RCC 7860 (cell line): ENCODE results near the gene TRAF1.
A peak's percentile ranks its signal among the peaks of the same experiment; 100 is the strongest.

Experiments
- DNase-seq: peaks from one replicate; pipeline ENCODE4 v3.0.0-alpha.2; 2015; ENCODE audit warnings: low spot score
- FAIRE-seq: peaks from 2 replicates; lab custom pipeline; 2012; peaks lifted over from hg19 to GRCh38; lab: Jason Lieb, UNC

Gene TRAF1

GRCh38 chr9:120941046-120941770 lies 14.6 kb upstream of the TRAF1 start:
- FAIRE-seq (no peak), DNase-seq (no peak)

GRCh38 chr9:120940573-120940972 lies 14.0 kb upstream of the TRAF1 start:
- no peak for DNase-seq
- no peak for FAIRE-seq

- DNase-seq (no peak), FAIRE-seq (no peak)
These were observed 12.3 kb upstream of the TRAF1 start for GRCh38 chr9:120938851-120939250.

DNA sequence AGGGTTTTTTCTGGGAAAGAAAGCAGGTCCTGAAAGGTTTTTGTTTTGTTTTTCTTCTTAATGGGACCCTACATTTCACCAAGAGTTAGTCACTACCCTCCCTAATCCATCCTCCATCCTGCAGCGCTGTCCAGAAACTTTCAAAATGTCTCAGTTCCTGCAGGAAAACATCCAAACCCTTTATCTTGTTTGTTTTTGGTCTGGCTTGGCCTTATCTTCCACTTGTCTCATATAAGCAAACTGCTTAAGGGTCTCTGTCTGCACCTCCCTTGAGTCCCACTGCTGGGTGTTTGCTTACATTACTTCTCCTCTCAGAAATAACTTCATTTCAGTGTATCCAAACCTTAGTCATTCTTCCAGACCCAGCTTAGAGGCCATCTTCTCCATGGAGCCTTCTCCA lies 11.0 kb upstream of the TRAF1 start:
- FAIRE-seq (no peak), DNase-seq (no peak)

DNA sequence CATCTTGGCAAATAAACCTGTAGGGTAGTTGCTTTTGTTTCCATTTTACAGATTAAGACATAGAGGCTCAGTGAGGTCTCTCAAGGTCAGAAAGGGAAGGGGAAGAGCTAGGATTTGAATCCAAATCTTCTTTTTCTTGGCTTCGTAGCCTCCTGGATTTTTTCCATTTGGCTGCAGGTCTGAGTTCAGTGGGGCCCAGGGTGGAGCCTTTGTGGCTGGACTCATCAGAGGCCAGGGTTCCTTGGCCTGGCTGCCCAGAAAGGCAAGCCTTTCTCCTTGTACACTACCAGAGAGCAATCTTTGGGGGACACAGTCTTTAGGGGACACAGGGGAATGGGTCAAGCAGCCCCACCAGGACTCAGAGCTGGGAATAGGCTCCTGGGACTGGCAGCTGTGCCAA lies 10.5 kb upstream of the TRAF1 start:
- no peak for DNase-seq
- no peak for FAIRE-seq

DNA sequence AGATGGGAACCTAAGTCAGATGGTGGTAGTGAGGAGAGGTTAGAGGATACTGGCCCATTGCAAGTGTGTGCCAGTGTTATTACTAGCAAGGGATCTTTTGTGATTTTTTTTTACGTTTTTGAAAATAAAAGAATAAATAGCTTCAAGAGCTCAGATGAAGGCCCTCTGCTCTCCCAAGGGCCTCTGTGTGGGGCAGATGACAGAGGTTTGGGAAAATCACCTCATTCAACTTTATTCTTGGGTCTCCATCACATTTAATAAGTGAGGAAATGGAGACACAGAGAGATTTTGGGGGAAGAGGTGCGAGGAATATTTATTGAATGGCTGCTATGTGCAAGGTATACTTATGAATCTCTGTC lies 10.1 kb upstream of the TRAF1 start:
- DNase-seq: no peak

DNA sequence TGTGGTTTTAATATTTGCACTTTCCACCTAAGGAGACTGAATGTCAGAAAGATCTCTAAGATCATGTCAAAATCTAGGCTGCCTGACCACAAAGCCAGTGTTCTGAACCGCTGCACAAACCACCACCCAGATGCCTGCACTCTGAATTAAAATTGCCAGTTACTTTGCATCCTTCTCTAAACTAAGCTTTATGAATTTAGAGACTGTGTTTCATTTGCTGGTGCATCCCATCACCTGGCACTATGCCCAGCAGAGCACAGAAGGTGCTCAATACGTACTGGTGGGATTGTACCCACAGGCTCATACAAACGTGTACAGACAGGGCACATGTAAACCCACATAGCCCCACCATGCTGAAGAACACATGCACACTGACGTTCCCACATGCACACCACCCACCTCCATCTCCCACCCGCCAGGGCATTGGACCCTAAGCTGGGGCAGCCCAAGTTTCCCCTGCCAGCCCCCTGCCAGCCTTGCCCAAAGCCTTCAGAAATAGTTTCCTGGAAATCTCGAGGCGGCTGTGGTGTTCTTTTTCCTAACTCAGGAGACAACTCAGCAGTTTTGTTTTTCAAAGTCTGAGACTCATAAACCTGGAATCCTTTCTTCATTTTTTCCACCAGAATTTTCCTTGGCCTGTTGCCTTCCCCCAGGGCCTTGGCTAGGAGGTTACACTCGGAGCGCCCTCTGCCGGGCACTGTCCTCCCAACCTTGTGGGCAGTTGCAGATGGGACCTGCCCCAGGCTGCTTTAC lies 9.6 kb upstream of the TRAF1 start:
- peak; percentile 82 for DNase-seq
- FAIRE-seq: peak; percentile 77

More for the DNA sequence above, 10.1 kb upstream of the TRAF1 start:
- no peak for FAIRE-seq

- FAIRE-seq: peak; percentile 77
These were observed 8.8 kb upstream of the TRAF1 start for GRCh38 chr9:120935383-120935857.

GRCh38 chr9:120934281-120934680 lies 7.7 kb upstream of the TRAF1 start:
- FAIRE-seq (no peak), DNase-seq (no peak)

More at GRCh38 chr9:120935383-120935857, 8.8 kb upstream of the TRAF1 start:
- peak; percentile 85 for DNase-seq

DNA sequence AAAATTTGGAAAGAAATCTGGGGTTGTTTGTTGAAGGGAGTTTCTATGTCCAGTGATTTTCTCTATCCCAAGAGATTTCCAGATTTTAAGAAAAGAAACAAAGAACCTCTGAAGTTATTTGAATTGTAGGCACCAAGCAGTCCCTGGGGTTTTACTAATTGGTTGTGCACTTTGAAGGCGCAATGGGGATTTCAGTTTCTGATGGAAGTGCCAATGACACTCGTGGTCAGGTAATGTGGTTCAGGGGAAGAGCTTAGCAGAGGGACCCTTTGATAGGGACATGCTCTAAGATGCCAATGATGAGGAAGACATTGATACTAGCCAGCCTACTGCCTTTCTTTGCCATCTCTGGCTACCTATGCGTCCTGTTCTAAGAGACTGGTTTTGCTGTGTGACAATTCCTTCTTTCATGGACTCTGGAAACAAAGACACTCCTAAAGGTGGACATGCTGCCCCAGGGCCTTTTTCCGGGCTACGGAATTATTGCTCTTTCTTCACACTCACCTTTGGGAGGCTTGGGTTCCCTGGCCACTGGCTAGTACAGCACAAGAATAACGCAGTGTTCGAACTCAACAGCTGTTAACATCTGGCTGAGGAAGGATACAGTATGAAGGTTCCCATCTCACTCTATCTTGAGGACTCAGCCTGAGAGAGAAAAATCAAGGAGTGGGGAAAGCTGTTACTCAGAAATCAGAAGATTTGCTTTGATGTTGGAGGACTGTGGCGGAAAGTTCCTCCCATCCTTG lies 6.9 kb upstream of the TRAF1 start:
- DNase-seq (no peak), FAIRE-seq (no peak)

DNA sequence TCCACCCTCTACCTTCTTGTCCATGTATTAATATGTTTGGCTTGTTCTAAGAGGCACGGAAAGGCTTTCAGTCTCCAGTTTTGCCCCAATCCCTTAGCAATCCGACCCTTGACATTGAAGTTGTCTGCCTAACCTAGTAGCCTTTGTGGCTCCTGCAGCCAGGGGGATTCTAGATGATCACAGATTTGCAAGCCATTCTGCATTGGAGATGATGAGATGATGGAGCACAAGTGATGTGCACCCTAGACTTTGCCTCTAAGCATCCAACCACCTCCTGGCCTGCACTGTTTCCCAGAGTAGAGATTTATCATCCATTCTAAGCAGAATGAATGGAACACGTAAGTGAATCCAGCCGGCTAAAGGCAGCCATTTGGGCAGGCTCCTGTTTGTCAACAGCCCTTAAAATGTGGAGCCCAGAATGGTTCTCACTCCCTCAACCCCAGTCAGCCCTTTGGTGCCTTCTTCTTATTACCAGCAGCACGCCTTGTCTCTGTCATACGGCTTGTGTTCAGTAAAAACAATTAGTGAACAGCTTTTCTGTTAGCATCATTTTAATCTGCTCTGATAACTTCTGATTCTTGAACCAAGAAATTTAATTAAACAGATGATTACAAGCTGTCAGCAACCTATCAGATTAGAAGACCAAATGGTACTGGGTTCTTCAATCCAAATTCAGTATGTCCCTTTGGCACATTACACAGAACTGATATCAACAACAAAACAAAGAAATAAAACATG lies 5.7 kb upstream of the TRAF1 start:
- FAIRE-seq (no peak), DNase-seq (no peak)

- FAIRE-seq: peak; percentile 40
- peak; percentile 65 for DNase-seq
These were observed 4.9 kb upstream of the TRAF1 start for GRCh38 chr9:120931231-120932085.

- FAIRE-seq (no peak), DNase-seq (no peak)
These were observed 2.7 kb upstream of the TRAF1 start for GRCh38 chr9:120929229-120929791.

DNA sequence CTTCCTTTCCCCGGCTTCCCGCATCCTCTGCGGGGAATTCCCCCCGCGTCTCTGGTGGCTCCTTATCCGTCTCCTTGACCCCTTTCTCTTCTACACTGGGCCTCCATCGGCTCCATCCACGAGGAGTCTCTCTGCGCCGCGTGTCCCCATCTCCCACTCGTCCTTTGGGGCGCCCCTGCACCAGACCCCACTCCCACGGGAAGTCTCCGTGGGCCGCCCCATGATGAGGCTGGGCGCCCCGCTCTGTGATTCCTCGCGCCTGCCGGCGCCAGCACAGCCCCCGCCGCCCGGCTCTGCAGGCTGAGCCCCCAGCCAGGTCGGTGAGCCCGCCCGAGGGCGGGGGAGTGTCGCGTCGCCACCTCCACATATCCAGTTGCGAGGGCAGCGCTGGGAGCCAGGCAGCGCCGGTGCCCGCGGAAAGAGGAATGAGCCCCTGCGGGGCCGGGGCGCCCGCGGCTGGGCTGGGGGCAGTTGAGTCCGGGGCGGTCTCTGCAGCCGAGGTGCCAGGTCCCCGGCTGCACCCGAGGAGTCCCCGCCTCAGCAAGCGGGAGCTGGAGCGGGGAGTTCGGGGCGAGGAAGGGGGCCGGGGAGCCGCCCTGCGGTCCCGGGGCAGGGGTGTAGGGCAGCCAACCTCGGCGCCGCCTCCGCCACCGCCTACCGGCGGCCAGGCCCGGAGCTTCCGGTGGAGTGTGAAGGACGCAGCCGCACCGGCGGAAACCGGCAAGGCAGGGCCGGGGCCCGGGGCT lies 2.1 kb upstream of the TRAF1 start:
- no peak for DNase-seq

GRCh38 chr9:120928015-120928482 lies 1.5 kb upstream of the TRAF1 start:
- DNase-seq (no peak), FAIRE-seq (no peak)

More for the DNA sequence above, 2.1 kb upstream of the TRAF1 start:
- no peak for FAIRE-seq

DNA sequence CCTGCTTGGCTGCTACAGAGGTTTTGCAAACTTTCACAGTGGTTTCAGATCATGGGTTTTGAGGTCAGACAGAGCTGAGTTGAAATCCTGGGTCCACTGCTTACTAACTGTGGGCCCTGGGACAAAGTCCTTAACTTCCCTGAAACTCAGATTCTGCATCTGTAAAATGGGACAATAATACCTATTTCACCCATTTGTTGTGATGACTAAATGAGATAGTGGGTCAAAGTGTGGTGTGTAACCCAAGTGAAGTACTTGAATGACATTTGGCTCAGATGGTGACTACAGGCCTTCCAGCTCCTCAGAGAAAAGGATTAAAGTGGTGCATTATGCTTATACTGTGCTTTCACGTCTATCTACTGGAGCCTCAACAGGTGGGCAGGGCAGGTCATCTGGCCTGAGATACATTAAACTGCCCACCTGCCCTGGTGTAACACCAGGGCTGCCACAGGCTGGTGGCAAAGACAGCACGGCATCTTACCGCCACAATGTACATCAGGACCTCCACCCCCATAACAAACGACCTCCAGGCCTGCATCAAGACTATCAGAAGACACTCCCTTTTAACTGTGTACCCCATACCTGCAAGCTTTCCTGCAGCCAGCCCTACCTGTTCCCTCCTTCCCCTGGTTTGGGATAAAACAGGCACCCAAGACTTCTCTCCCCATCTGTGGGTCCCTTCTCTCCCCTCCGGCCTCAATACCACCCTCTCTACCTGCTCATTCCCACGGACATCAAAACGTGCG lies 846 bp upstream of the TRAF1 start:
- FAIRE-seq: no peak
- no peak for DNase-seq

DNA sequence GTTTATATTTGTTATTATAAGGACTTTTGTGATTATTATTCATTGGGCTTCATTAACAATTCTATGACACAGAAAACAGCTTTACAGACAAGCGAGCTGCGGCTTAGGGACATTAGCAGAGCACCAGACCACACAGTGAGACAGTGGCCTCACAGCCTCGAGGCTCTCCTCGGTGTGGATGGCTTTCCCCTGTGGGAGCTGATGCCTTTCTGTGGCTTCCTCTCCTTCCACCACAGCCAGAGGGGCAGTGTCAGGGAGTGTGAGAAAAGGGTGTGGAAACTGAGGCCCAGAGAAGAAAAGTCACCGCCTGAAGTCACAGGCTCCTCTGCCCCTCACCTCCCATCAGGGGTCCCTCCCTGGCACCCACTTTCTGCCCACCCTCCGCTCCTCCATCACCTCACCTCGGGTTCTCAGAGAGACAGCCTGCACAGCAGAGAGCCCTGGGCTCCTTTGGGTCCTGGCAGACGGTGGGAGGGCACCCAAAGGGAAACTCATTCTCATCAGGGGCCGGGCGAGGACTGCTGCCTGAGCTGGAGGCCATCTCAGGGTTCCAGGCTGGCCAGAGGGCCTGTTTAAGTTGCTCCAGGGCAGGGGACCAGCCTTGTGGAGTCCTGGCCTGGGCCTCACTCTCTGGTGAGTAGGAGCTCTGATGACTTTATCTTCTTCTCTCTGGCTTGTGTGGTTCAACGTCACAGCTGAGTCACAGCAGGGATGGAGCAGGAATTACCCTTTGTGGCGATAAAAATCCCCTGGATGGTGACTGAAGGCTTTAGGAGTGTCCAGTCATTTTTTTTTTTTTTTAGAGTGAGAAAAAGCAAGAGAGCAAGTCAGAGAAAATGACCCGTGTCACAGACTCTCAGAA lies 830 bp downstream of the TRAF1 start:
- peak; percentile 80 for FAIRE-seq

More for the DNA sequence above, 830 bp downstream of the TRAF1 start:
- peak; percentile 97 for DNase-seq
